Sigmoid colon (tissue), 4 donors: Measurements from ENCODE around the gene TRPV5.

Experiments used
- EP300 ChIP-seq, 4 donors: sonication (generic); formaldehyde crosslinking; IDR thresholded peaks; one replicate each; pipeline ENCODE4 v1.6.1; 2017; ENCODE audit warnings: antibody characterized with exemption in 4 of 4
- POLR2A ChIP-seq, 2 donors: fragments of 450-650 bp; IDR thresholded peaks; one replicate each; pipeline ENCODE4 v1.6.1; 2016; ENCODE audit warnings: antibody characterized with exemption in 2 of 2, mild to moderate bottlenecking in 2 of 2, moderate library complexity in 2 of 2
- POLR2AphosphoS5 ChIP-seq, 4 donors: sonication (generic); formaldehyde crosslinking; IDR thresholded peaks; one replicate each; pipeline ENCODE4 v1.6.1; 2017; ENCODE audit warnings: antibody characterized with exemption in 4 of 4
- TF ChIP-seq, protein P1 (sequence below), 4 experiments: fragments of 450-650 bp in 3 of 4; fragments of 200-600 bp in 1 of 4; IDR thresholded peaks; one replicate each; pipeline ENCODE4 v1.5.1; 2016 to 2019; ENCODE audit warnings: antibody characterized with exemption in 4 of 4, mild to moderate bottlenecking in 3 of 4, moderate library complexity in 2 of 4

GRCh38 chr7:142896741-142897379 lies 36.7 kb downstream of the TRPV5 start:
- TF ChIP-seq, protein P1, sequence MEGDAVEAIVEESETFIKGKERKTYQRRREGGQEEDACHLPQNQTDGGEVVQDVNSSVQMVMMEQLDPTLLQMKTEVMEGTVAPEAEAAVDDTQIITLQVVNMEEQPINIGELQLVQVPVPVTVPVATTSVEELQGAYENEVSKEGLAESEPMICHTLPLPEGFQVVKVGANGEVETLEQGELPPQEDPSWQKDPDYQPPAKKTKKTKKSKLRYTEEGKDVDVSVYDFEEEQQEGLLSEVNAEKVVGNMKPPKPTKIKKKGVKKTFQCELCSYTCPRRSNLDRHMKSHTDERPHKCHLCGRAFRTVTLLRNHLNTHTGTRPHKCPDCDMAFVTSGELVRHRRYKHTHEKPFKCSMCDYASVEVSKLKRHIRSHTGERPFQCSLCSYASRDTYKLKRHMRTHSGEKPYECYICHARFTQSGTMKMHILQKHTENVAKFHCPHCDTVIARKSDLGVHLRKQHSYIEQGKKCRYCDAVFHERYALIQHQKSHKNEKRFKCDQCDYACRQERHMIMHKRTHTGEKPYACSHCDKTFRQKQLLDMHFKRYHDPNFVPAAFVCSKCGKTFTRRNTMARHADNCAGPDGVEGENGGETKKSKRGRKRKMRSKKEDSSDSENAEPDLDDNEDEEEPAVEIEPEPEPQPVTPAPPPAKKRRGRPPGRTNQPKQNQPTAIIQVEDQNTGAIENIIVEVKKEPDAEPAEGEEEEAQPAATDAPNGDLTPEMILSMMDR (IDR thresholded peaks at IDR 0.05): no peak
- TF ChIP-seq POLR2A (IDR thresholded peaks at IDR 0.05) (no peak), POLR2AphosphoS5 (IDR thresholded peaks at IDR 0.05) (no peak), EP300 (IDR thresholded peaks at IDR 0.05) (no peak)
